Tibial artery (tissue), 4 donors: ENCODE results near the gene ELAVL3.
A peak's percentile ranks its signal among the peaks of the same experiment; 100 is the strongest.

Experiments used
- DNase-seq, 2 donors: peaks; one replicate each; pipeline ENCODE4 v3.0.0-alpha.2; 2019
- H3K27ac ChIP-seq, 2 donors: fragments of 200-600 bp; sonication (generic) in 1 of 2; 1 replicate in 1 of 2; 2 replicates in 1 of 2; pipeline ENCODE4 v1.5.1; 2018 to 2019; ENCODE audit warnings: mild to moderate bottlenecking in 1 of 2
- H3K27me3 ChIP-seq, 2 donors: fragments of 200-600 bp; sonication (generic) in 1 of 2; one replicate each; pipeline versions ENCODE4 v1.5.1 to v1.6.0; 2016 to 2019
- H3K36me3 ChIP-seq, 3 donors: fragments of 200-600 bp; sonication (generic) in 2 of 3; one replicate each; pipeline ENCODE4 v1.5.1; 2016 to 2019; ENCODE audit warnings: mild to moderate bottlenecking in 2 of 3
- H3K4me1 ChIP-seq, 4 donors: fragments of 200-600 bp; sonication (generic) in 2 of 4; 1 replicate in 3 of 4; 2 replicates in 1 of 4; pipeline ENCODE4 v1.5.1; 2016 to 2019
- H3K4me3 ChIP-seq, 2 donors: fragments of 200-600 bp; sonication (generic) in 1 of 2; 1 replicate in 1 of 2; 2 replicates in 1 of 2; pipeline ENCODE4 v1.5.1; 2018 to 2019; ENCODE audit warnings: mild to moderate bottlenecking in 2 of 2
- H3K9me3 ChIP-seq, 3 donors: fragments of 200-600 bp; sonication (generic) in 1 of 3; one replicate each; pipeline ENCODE4 v1.5.1; 2016 to 2019
- intact Hi-C: fragments of 100-400 bp; cut with DNase I; formaldehyde crosslinking; loops from one replicate; pipeline ENCODE4 v1.15.0; 2023; ENCODE audit warnings: low total_unique reads
- TF ChIP-seq, protein P1 (sequence below), 2 experiments: fragments of 200-600 bp in 1 of 2; fragments of 450-650 bp in 1 of 2; IDR thresholded peaks; one replicate each; pipeline ENCODE4 v1.5.1; 2017 to 2019; ENCODE audit warnings: antibody characterized with exemption in 2 of 2, mild to moderate bottlenecking in 1 of 2, moderate library complexity in 1 of 2

ELAVL3 gene

DNA sequence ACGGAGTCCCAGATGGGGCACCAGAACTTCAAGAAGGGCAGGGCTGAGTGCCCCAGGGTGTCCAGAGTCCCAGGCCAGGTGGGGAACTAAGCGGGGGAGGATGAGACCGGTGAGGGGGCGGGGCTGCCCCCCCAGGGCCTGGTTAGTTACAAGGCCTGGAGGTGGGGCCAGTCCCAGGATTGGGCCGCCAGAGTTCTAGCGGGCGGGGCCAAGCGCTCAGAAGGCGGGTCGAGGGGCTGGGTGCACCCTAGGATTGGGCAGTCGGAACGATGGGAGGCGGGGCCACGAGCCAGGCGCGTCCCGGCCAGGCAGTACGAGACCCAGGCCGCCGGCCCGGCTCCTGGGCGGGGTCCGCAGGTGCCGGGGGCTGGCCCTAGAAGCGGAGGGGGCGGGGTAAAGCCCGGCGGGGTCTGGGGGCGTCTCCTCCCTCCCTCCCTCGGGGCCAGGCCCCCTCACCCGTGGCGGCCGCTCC is 24.2 kb upstream of the ELAVL3 start:
- intact Hi-C loops, result no loop called here
- Histone ChIP-seq H3K4me3 (peak overlapping the region; percentile 75 to 92), H3K36me3 (peaks cover 0 to 32% (median 0%) of the 10 kb centered on the region in 3 donors), H3K27ac (peak overlapping the region; percentile 91 to 97), H3K27me3 (no peaks in the 10 kb centered on the region), H3K4me1 (peaks cover 0 to 10% (median 7%) of the 10 kb centered on the region in 4 donors), H3K9me3 (no peaks in the 10 kb centered on the region)
- TF ChIP-seq, protein P1, sequence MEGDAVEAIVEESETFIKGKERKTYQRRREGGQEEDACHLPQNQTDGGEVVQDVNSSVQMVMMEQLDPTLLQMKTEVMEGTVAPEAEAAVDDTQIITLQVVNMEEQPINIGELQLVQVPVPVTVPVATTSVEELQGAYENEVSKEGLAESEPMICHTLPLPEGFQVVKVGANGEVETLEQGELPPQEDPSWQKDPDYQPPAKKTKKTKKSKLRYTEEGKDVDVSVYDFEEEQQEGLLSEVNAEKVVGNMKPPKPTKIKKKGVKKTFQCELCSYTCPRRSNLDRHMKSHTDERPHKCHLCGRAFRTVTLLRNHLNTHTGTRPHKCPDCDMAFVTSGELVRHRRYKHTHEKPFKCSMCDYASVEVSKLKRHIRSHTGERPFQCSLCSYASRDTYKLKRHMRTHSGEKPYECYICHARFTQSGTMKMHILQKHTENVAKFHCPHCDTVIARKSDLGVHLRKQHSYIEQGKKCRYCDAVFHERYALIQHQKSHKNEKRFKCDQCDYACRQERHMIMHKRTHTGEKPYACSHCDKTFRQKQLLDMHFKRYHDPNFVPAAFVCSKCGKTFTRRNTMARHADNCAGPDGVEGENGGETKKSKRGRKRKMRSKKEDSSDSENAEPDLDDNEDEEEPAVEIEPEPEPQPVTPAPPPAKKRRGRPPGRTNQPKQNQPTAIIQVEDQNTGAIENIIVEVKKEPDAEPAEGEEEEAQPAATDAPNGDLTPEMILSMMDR (IDR thresholded peaks at IDR 0.05), result no peak
- peak; percentile 96 to 98 for DNase-seq

DNA sequence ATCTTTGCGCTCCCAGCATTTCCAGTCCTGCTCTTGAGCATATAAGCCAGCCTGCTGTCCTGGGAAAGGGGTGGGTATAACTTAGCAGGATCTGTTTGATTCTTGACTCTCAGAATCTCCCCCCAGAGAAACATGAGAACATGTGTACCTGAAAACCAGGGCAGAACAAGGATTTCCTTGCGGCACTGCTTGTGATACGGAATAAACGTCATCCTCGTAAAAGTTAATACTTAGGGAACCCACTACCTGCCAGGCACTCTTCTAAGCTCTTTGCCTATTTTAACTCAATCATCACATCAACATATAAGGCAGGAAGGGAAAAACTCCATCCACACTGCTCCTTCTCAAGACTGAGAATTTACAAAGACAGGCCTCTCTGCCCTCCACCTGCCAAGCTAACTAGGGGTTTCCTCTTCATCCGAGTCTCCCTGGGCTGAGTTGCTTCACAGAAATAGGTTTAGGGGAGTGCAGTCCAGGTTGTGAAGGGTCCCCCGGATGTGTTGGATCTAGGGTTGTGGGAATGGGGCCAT is 23.7 kb upstream of the ELAVL3 start:
- Histone ChIP-seq H3K36me3 (peaks cover 0 to 33% (median 0%) of the 10 kb centered on the region in 3 donors), H3K9me3 (no peaks in the 10 kb centered on the region), H3K27ac (peak overlapping the region; percentile 91 to 97), H3K4me3 (peak overlapping the region; percentile 75 to 92), H3K27me3 (no peaks in the 10 kb centered on the region), H3K4me1 (peaks cover 0 to 10% (median 7%) of the 10 kb centered on the region in 4 donors)
- intact Hi-C loops, result no loop called here
- TF ChIP-seq, protein P1 (IDR thresholded peaks at IDR 0.05), result no peak
- no peak for DNase-seq

DNA sequence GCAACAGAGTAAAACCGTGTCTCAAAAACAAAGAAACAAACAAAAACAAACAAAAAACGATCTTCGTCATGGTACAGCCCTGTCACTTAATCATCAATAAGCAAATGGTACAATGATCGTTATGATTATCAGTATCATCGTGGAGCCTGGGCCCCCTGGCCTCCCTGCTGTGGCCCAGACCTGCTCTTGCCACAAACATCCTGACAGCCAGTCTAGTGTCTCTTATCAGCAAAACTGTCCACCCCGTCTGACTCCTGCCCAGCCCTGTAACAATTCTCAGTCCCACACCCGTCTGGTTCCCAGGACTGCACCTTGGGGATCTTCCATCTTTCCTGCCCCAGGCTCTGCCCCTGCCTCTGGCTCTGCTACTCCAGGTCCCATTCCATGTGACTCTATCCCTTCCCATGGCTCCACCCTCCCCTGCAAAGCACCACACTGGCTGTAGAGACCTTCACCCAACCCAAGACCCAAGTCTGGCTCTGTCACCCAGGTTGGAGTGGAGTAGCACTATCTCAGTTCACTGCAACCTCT is 19.1 kb upstream of the ELAVL3 start:
- Histone ChIP-seq H3K27me3 (no peaks in the 10 kb centered on the region), H3K27ac (no peak overlapping the region), H3K9me3 (no peaks in the 10 kb centered on the region), H3K4me1 (peaks cover 0 to 3% (median 1%) of the 10 kb centered on the region in 4 donors), H3K36me3 (peaks cover 16 to 69% (median 24%) of the 10 kb centered on the region in 3 donors), H3K4me3 (no peak overlapping the region)
- DNase-seq, result no peak
- intact Hi-C loops, result no loop called here
- TF ChIP-seq, protein P1 (IDR thresholded peaks at IDR 0.05), result no peak

DNA sequence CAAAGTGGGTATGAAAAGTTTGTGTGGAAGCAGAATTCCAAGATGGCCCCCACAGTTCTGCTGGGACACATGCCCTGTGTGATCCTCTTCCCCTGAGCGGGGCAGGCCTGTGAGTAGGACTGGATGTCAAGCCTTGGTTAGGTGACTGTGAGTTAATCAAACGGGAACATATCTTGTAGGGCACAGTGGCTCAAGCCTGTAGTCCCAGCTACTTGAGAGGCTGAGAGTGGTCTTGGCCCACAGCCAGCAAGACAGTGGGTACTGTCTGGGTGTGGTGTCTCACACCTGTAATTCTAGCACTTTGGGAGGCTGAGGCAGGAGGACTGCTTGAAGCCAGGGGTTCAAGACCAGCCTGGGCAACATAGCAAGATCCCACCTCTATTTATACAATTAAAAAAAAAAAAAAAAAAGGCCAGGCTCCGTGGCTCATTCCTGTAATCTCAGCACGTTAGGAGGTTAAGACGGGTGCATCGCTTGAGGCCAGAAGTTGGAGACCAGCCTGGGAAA is 18.4 kb upstream of the ELAVL3 start:
- no peaks in the 10 kb centered on the region for H3K9me3 ChIP-seq
- intact Hi-C loops, result no loop called here
- H3K36me3 ChIP-seq, result peaks cover 22 to 76% (median 31%) of the 10 kb centered on the region in 3 donors
- TF ChIP-seq, protein P1 (IDR thresholded peaks at IDR 0.05), result no peak
- no peak overlapping the region for H3K27ac ChIP-seq
- H3K27me3 ChIP-seq, result no peaks in the 10 kb centered on the region
- DNase-seq, result no peak
- H3K4me3 ChIP-seq, result no peak overlapping the region
- no peaks in the 10 kb centered on the region for H3K4me1 ChIP-seq

DNA sequence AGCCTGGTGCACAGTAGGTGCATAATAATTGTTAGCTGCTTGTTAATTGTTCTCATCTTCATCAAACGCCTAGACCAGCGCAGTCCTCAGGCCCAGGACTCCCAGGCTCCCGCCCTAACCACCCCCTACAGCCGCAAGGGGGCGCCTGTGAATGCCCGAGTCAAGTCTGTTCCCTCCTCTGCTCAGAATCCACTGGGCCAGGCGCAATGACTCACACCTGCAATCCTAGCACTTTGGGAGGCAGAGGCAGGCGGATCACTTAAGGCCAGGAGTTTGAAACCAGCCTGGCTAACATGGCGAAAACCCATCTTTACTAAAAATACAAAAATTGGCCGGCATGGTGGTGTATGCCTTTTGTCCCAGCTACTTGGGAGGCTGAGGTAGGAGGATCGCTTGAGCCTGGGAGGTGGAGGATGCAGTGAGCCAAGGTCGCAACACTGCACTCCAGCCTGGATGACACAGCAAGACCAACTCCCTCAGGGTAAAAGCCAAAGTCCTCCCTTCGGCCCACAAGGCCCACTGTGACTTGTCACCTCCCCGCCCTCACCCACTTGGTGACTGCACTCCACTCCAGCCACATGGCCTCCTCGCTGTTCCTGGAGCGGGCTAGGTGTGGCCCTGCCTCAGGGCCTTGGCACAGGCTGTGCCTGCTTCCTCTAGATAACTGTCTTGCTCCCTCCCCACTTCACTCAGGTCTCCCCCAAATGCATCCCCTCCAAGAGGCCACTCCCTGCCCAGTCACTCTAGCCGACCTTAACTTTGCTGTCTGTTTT is 15.7 kb upstream of the ELAVL3 start:
- Histone ChIP-seq H3K27ac (no peak overlapping the region), H3K9me3 (no peaks in the 10 kb centered on the region), H3K4me1 (no peaks in the 10 kb centered on the region), H3K27me3 (no peaks in the 10 kb centered on the region), H3K4me3 (no peak overlapping the region), H3K36me3 (peaks cover 23 to 85% (median 51%) of the 10 kb centered on the region in 3 donors)
- intact Hi-C loops, result loop anchor here (2.0 kb wide), 1 partner anchor 88 kb away; no protein-coding TSS in a partner anchor
- TF ChIP-seq, protein P1 (IDR thresholded peaks at IDR 0.05), result peak; percentile 61 to 67
- DNase-seq, result peak; percentile 58 to 85
